ENCODE measurements around the gene UQCRH. TPM values are rescaled to one million over a fixed set of nuclear protein-coding genes. Genes with fewer than 3 reads are reported as not detected.

UQCRH gene
- total RNA-seq, 4 donors from 2014 or later: 329 to 618 (median 564) TPM

DNA sequence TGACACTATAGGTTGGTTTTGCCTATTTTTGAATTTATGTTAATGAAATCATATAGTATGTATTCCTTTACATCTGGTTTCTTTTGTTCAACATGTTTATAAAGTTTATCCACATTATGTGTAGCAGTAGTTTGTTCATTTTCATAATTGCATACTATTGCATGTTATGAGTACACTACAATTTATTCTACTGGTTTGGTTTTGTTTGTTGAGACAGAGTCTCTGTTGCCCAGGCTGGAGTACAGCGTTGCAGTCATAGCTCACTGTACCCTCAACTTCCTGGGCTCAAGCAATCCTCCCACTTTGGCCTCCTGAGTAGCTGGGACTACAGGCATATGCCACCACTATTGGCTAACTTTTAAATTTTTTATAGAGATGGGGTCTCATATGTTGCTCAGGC, 34.9 kb upstream of the UQCRH start:
- intact Hi-C loops (cut with DNase I): no loop called here
- 92 to 95% methylated on average over 1 of the region's 1 CpG for WGBS, 2 donors

DNA sequence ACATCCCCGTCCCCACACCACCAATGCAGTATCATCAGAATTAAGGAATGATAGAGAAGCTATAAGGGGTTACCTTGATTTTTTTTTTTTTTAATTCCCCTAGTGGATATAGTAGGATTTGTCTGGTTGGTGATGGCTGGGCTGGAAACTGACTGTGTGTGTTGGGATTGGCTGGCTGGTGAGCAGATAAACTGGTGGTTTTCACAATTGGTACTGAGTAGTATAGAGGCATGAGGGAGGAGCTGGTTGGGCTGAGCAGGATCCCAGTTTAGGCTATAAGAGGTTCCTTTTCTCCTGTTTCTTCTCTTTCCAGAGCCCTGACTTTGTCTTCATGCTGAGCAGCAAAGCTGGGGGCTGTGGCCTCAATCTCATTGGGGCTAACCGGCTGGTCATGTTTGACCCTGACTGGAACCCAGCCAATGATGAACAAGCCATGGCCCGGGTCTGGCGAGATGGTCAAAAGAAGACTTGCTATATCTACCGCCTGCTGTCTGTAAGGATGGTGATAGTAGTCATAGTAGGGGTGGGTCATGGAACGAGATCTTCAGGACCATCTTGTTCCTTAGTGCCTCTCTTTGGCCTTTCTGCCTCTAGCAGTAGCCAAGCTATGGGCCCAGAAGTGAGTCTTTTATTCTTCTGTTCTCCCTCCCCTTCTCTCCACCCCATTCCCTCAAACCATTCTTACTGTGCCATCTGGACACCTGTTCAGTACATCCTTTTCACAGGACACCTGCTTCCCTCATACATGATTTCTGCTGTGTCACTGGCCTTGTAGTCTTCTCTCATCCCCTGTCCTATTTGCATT, 29.1 kb upstream of the UQCRH start:
- Histone ChIP-seq H3K36me3 (peaks cover 0 to 21% (median 0%) of the 10 kb centered on the region in 3 donors), H3K4me3 (no peak overlapping the region), H3K27ac (no peak overlapping the region), H3K27me3 (no peaks in the 10 kb centered on the region), H3K4me1 (no peaks in the 10 kb centered on the region), H3K9me3 (no peaks in the 10 kb centered on the region)
- TF ChIP-seq POLR2A (IDR thresholded peaks at IDR 0.05): no peak
- TF ChIP-seq, protein P1, sequence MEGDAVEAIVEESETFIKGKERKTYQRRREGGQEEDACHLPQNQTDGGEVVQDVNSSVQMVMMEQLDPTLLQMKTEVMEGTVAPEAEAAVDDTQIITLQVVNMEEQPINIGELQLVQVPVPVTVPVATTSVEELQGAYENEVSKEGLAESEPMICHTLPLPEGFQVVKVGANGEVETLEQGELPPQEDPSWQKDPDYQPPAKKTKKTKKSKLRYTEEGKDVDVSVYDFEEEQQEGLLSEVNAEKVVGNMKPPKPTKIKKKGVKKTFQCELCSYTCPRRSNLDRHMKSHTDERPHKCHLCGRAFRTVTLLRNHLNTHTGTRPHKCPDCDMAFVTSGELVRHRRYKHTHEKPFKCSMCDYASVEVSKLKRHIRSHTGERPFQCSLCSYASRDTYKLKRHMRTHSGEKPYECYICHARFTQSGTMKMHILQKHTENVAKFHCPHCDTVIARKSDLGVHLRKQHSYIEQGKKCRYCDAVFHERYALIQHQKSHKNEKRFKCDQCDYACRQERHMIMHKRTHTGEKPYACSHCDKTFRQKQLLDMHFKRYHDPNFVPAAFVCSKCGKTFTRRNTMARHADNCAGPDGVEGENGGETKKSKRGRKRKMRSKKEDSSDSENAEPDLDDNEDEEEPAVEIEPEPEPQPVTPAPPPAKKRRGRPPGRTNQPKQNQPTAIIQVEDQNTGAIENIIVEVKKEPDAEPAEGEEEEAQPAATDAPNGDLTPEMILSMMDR (IDR thresholded peaks at IDR 0.05): peak in 1 of 6 experiments; percentile 13
- WGBS, 2 donors: 98 to 99% methylated on average over 4 to 6 of the region's 6 CpGs
- no peak for DNase-seq
- intact Hi-C loops (cut with DNase I): no loop called here

More for the DNA sequence above, 34.9 kb upstream of the UQCRH start:
- Histone ChIP-seq H3K4me1 (no peaks in the 10 kb centered on the region), H3K27me3 (no peaks in the 10 kb centered on the region), H3K36me3 (peaks cover 0 to 26% (median 0%) of the 10 kb centered on the region in 3 donors), H3K9me3 (no peaks in the 10 kb centered on the region), H3K4me3 (no peak overlapping the region), H3K27ac (no peak overlapping the region)
- TF ChIP-seq, protein P1 (IDR thresholded peaks at IDR 0.05): no peak
- no peak for TF ChIP-seq POLR2A (IDR thresholded peaks at IDR 0.05)
- DNase-seq: no peak

DNA sequence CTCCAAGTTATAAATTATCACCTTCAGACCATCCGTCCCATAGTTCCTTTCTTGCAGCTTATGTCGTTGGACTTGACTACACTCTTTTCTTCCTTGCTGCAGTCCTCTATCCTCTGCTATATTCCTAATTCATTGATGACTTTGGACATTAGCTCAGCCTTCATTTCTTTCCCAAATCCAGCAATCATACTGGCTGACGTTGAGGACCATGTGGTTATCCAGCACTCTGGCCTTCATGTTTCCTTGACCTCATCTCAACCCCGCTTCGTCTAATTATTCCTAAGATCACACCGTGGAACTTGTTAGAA, 28.5 kb upstream of the UQCRH start:
- Histone ChIP-seq H3K27me3 (no peaks in the 10 kb centered on the region), H3K4me1 (no peaks in the 10 kb centered on the region), H3K9me3 (no peaks in the 10 kb centered on the region), H3K4me3 (no peak overlapping the region), H3K36me3 (peaks cover 0 to 26% (median under 1%) of the 10 kb centered on the region in 3 donors), H3K27ac (no peak overlapping the region)
- DNase-seq: no peak
- intact Hi-C loops (cut with DNase I): no loop called here
- 89 to 91% methylated on average over 6 of the region's 6 CpGs for WGBS, 2 donors
- no peak for TF ChIP-seq POLR2A (IDR thresholded peaks at IDR 0.05)
- TF ChIP-seq, protein P1 (IDR thresholded peaks at IDR 0.05): no peak

DNA sequence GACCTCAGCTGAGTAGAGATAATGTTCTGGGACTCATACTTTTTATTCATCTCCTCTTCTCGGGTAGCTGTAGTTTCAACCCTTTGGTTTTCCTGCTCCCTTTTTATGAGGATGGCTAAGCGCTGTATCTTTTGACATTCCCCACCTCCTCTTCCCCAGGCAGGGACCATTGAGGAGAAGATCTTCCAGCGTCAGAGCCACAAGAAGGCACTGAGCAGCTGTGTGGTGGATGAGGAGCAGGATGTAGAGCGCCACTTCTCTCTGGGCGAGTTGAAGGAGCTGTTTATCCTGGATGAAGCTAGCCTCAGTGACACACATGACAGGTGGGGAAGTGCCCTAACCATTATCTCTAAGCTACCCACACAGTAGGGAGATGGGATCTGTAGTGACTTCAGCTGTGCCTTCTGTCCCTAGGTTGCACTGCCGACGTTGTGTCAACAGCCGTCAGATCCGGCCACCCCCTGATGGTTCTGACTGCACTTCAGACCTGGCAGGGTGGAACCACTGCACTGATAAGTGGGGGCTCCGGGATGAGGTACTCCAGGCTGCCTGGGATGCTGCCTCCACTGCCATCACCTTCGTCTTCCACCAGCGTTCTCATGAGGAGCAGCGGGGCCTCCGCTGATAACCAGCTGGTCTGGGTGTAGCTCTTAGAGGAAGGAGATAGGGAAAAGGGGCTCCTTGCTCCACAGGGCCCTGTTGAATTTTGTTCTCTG, 25.7 kb upstream of the UQCRH start:
- TF ChIP-seq POLR2A (IDR thresholded peaks at IDR 0.05): no peak
- TF ChIP-seq, protein P1 (IDR thresholded peaks at IDR 0.05): no peak

DNA sequence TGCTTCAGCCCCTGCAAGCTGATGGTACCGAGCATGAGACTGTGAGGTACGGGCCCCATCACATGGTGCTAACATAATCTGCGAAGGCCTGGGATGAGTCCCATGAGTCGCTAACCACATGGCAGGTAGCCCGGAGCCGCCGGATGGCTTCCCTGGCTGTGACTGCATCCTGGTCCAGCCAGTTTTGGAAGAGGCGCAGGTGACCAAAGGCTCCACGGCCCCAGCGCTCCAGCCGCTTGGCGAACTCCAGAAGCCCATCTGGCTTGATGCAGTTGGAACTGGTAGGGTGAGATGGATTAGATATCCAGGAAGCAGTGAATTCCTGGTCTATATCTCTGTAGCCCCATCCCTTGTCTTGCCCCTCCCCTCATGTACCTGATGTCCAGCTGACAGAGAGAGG, 24.7 kb upstream of the UQCRH start:
- Histone ChIP-seq H3K4me1 (no peaks in the 10 kb centered on the region), H3K27me3 (no peaks in the 10 kb centered on the region), H3K27ac (no peak overlapping the region), H3K36me3 (peaks cover 9 to 64% (median 17%) of the 10 kb centered on the region in 3 donors), H3K4me3 (no peak overlapping the region), H3K9me3 (no peaks in the 10 kb centered on the region)
- no peak for DNase-seq
- WGBS, 2 donors: 87 to 90% methylated on average over 3 to 4 of the region's 12 CpGs
- TF ChIP-seq, protein P1 (IDR thresholded peaks at IDR 0.05): no peak
- TF ChIP-seq POLR2A (IDR thresholded peaks at IDR 0.05): no peak
- intact Hi-C loops (cut with DNase I): no loop called here

More for the DNA sequence above, 25.7 kb upstream of the UQCRH start:
- no peak overlapping the region for H3K27ac ChIP-seq
- WGBS, 2 donors: 91 to 96% methylated on average over 4 to 10 of the region's 14 CpGs
- H3K4me3 ChIP-seq: no peak overlapping the region
- DNase-seq: no peak
- intact Hi-C loops (cut with DNase I): no loop called here
- H3K9me3 ChIP-seq: no peaks in the 10 kb centered on the region
- H3K27me3 ChIP-seq: no peaks in the 10 kb centered on the region
- no peaks in the 10 kb centered on the region for H3K4me1 ChIP-seq
- H3K36me3 ChIP-seq: peaks cover 9 to 54% (median 17%) of the 10 kb centered on the region in 3 donors
